ENCODE measurements around the gene CFAP299.
A peak's percentile ranks its signal among the peaks of the same experiment; 100 is the strongest.

The CFAP299 gene

GRCh38 chr4:80302616-80303223 lies 32.8 kb upstream of the CFAP299 start:
- TF ChIP-seq CTCF (conservative IDR thresholded peaks at IDR 0.05; ENCODE audit: low read length) = no peak
- no peak overlapping the region for H3K4me3 ChIP-seq (ENCODE audit: low read length)
- DNase-seq (ENCODE audit: low read depth) = no peak

DNA sequence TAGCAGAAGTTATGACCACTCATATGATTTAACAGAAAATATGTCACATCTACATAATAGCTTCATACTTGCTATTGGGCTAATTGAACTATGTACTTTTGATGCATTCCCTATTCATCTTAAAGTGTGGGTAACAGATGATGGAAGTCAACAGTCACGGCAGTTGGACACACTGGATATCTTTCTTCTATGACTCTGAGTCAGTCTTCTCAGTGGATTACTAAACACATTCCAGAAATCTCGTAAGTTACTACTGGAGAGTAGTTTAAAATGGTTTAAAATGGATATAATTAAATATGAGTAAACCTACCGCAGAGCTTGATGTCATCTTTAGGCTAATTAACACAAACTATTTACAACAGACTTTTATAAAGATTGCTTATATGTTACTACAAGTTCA lies 30.1 kb upstream of the CFAP299 start:
- no peak for TF ChIP-seq CTCF (conservative IDR thresholded peaks at IDR 0.05; ENCODE audit: low read length)
- DNase-seq (ENCODE audit: low read depth) = peak; percentile 84
- H3K4me3 ChIP-seq (ENCODE audit: low read length) = no peak overlapping the region

- no peak for TF ChIP-seq CTCF (conservative IDR thresholded peaks at IDR 0.05; ENCODE audit: low read length)
- H3K4me3 ChIP-seq (ENCODE audit: low read length) = no peak overlapping the region
- DNase-seq (ENCODE audit: low read depth) = no peak
Observed at GRCh38 chr4:80306260-80306659, 29.3 kb upstream of the CFAP299 start.

DNA sequence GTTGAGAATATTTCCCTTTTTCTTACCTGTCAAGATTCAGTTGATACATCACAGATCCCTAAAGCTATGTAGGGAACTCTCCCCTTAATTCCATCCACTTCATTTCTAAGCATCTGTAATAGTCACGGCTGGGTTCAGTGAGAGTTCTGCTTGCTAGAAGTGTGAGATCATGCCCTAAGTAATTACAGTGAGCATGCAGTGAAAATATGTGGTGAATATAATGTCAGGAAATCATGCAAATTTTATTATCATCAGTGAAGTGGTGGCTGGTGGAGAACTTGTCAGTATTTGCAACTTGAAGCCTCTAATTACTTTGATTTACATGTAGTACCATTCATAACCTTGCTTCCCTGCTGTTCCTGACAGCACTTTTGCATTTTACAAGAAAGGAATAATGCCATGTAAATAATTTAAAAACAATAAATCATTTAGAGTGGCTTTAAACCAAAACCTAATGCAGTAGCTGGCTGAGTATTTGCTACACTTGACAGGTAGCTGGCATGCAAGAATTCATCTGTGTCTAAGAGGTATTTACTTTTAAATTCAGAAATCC lies 28.3 kb upstream of the CFAP299 start:
- no peak overlapping the region for H3K4me3 ChIP-seq (ENCODE audit: low read length)
- DNase-seq (ENCODE audit: low read depth) = peak; percentile 82
- TF ChIP-seq CTCF (conservative IDR thresholded peaks at IDR 0.05; ENCODE audit: low read length) = no peak

- H3K4me3 ChIP-seq (ENCODE audit: low read length) = no peak overlapping the region
- TF ChIP-seq CTCF (conservative IDR thresholded peaks at IDR 0.05; ENCODE audit: low read length) = no peak
- peak; percentile 47 for DNase-seq (ENCODE audit: low read depth)
Observed at GRCh38 chr4:80307774-80308465, 27.6 kb upstream of the CFAP299 start.

DNA sequence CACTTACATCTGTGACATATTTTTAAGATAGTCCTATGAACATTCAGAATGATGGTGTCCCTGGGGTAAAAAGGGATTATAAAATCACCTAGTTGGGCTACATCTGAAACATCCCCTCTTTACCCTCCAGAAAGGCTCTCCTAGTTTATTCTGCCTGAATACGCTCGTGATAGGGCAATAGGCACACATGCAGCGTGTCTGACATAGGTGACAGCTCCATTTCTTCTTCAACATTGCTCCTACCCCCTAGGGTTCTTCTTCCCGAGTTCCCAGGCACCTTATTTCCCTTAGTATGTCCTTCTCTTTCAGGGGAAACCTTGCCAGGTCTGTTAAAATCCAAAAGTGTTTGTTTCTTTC lies 27.1 kb upstream of the CFAP299 start:
- no peak overlapping the region for H3K4me3 ChIP-seq (ENCODE audit: low read length)
- no peak for DNase-seq (ENCODE audit: low read depth)
- TF ChIP-seq CTCF (conservative IDR thresholded peaks at IDR 0.05; ENCODE audit: low read length) = no peak
